Measurements from ENCODE around the gene NUPR2. TPM values are rescaled to one million over a fixed set of nuclear protein-coding genes. Genes with fewer than 3 reads are reported as not detected.
"Not testable (repeated sequence)": the region's sequence is repeated elsewhere in the genome, so short reads cannot be mapped to it uniquely, and the experiment has no call there.

NUPR2 gene
- total RNA-seq, 1 donor: not detected

GRCh38 chr7:56077681-56078080 lies 38.5 kb downstream of the NUPR2 start:
- no peak for DNase-seq (ENCODE audit: insufficient read length, low spot score, missing footprints)
- TF ChIP-seq CTCF (IDR thresholded peaks at IDR 0.05; ENCODE audit: extremely low read depth, low read depth, low read length): no peak
- Histone ChIP-seq H4K20me1 (ENCODE audit: insufficient read depth, low read length) (peaks cover 3% of the 10 kb centered on the region), H3K4me3 (ENCODE audit: insufficient read depth, low read length) (no peak overlapping the region), H3K27ac (ENCODE audit: low read depth, low read length) (no peak overlapping the region), H3K79me2 (ENCODE audit: insufficient read depth, low read length) (no peaks in the 10 kb centered on the region), H3K27me3 (ENCODE audit: insufficient read depth, low read length) (no peaks in the 10 kb centered on the region), H3K36me3 (ENCODE audit: insufficient read depth, low read length) (peaks cover 29% of the 10 kb centered on the region), H3K4me1 (ENCODE audit: insufficient read depth, low read length) (peaks cover 14% of the 10 kb centered on the region), H3K9me3 (ENCODE audit: low read depth, low read length) (no peaks in the 10 kb centered on the region), H3K4me2 (ENCODE audit: insufficient read depth, low read length) (no peak overlapping the region), H2AFZ (ENCODE audit: low read length) (no peak overlapping the region)

GRCh38 chr7:56074371-56074791 lies 41.8 kb downstream of the NUPR2 start:
- H3K79me2 ChIP-seq (ENCODE audit: insufficient read depth, low read length): no peaks in the 10 kb centered on the region
- H3K27ac ChIP-seq (ENCODE audit: low read depth, low read length): no peak overlapping the region
- TF ChIP-seq CTCF (IDR thresholded peaks at IDR 0.05; ENCODE audit: extremely low read depth, low read depth, low read length): peak; percentile 96
- peaks cover 7% of the 10 kb centered on the region for H3K4me1 ChIP-seq (ENCODE audit: insufficient read depth, low read length)
- peaks cover 30% of the 10 kb centered on the region for H3K36me3 ChIP-seq (ENCODE audit: insufficient read depth, low read length)
- H3K27me3 ChIP-seq (ENCODE audit: insufficient read depth, low read length): no peaks in the 10 kb centered on the region
- H3K4me3 ChIP-seq (ENCODE audit: insufficient read depth, low read length): no peak overlapping the region
- no peaks in the 10 kb centered on the region for H4K20me1 ChIP-seq (ENCODE audit: insufficient read depth, low read length)
- H2AFZ ChIP-seq (ENCODE audit: low read length): peak overlapping the region; percentile 30
- H3K9me3 ChIP-seq (ENCODE audit: low read depth, low read length): no peaks in the 10 kb centered on the region
- peak; percentile 89 for DNase-seq (ENCODE audit: insufficient read length, low spot score, missing footprints)
- H3K4me2 ChIP-seq (ENCODE audit: insufficient read depth, low read length): no peak overlapping the region

- H3K9me3 ChIP-seq (ENCODE audit: low read depth, low read length); H3K4me3 ChIP-seq (ENCODE audit: insufficient read depth, low read length); H4K20me1 ChIP-seq (ENCODE audit: insufficient read depth, low read length); H3K27me3 ChIP-seq (ENCODE audit: insufficient read depth, low read length); DNase-seq (ENCODE audit: insufficient read length, low spot score, missing footprints); H3K4me2 ChIP-seq (ENCODE audit: insufficient read depth, low read length); H3K27ac ChIP-seq (ENCODE audit: low read depth, low read length); H2AFZ ChIP-seq (ENCODE audit: low read length): not testable (repeated sequence)
- Histone ChIP-seq H3K79me2 (ENCODE audit: insufficient read depth, low read length) (peaks cover 31% of the 10 kb centered on the region), H3K36me3 (ENCODE audit: insufficient read depth, low read length) (peaks cover 30% of the 10 kb centered on the region), H3K4me1 (ENCODE audit: insufficient read depth, low read length) (peaks cover 29% of the 10 kb centered on the region)
Measured at GRCh38 chr7:56066376-56066775, 49.8 kb downstream of the NUPR2 start.

Other genes with a start within 250 kb of the NUPR2 start
- gene ZNF713, start 229.0 kb downstream of the NUPR2 start, total RNA-seq: 3.8 and 4.3 TPM in 2 replicates
- gene MRPS17, start 164.5 kb downstream of the NUPR2 start, total RNA-seq: 13.0 and 13.4 TPM in 2 replicates
- gene NIPSNAP2, start 151.8 kb downstream of the NUPR2 start, total RNA-seq: 51.0 and 56.9 TPM in 2 replicates
- gene PSPH, start 65.0 kb downstream of the NUPR2 start, total RNA-seq: 45.4 and 49.9 TPM in 2 replicates
- gene CCT6A, start 64.7 kb downstream of the NUPR2 start, total RNA-seq: 130 and 141 TPM in 2 replicates
- 230 and 231 TPM in 2 replicates for gene SUMF2, start 52.1 kb downstream of the NUPR2 start, total RNA-seq
- gene PHKG1, start 23.5 kb downstream of the NUPR2 start, total RNA-seq: 1.8 and 2.1 TPM in 2 replicates
- gene CHCHD2, start 9.9 kb downstream of the NUPR2 start, total RNA-seq: 183 and 202 TPM in 2 replicates